ENCODE data around the gene COCH.

COCH gene

GRCh38 chr14:30874120-30874998 lies at the start of gene COCH:
TSS of gene COCH (plus strand) at chr14:30874559. CDS start at chr14:30874939, 380 bp downstream.
- TF ChIP-seq GATA1 (IDR thresholded peaks at IDR 0.05; ENCODE audit: low read depth, low read length) (no peak), POLR2A (IDR thresholded peaks at IDR 0.05; ENCODE audit: low read length) (no peak)
- DNase-seq: peak; percentile 70 to 75

GRCh38 chr14:30826070-30826469 lies 48.3 kb upstream of the COCH start:
- TF ChIP-seq GATA1 (IDR thresholded peaks at IDR 0.05; ENCODE audit: low read depth, low read length): no peak
- TF ChIP-seq POLR2A (IDR thresholded peaks at IDR 0.05; ENCODE audit: low read length): no peak

DNA sequence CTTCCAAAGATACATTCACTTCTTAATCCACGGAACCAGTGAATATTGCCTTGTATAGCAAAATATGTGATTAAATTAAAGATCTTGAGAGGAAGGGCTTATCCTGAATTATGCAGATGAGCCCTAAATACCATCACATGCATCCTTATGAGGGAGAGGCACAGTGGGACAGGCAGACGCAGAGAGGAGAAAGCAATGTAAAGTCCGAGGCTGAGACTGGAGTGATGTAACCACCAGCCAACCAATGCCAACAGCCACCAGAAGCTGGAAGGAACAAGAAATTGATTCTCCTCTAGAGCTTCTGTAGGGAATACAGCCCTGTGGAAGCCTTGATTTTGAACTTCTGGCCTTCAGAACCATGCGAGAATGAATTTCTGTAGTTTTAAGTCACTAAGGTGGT lies 44.5 kb upstream of the COCH start:
- DNase-seq: no peak
- no peak for TF ChIP-seq POLR2A (IDR thresholded peaks at IDR 0.05; ENCODE audit: low read length)
- TF ChIP-seq GATA1 (IDR thresholded peaks at IDR 0.05; ENCODE audit: low read depth, low read length): no peak

More at GRCh38 chr14:30826070-30826469, 48.3 kb upstream of the COCH start:
- peak; percentile 10 to 24 for DNase-seq

DNA sequence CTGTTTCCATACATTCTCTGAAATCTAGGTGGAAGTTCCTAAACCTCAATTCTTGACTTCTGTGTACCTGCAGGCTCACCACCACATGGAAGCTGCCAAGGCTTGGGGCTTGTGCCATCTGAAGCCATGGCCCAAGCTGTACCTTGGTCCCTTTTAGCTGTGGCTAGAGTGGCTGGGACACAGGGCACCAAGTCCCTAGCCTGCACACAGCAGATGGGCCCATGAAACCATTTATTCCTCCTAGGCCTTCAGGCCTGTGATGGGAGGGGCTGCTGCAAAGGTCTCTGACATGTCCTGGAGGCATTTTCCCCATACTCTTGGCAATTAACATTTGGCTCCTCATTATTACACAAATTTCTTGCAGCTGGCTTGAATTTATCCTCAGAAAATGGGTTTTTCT lies 40.0 kb upstream of the COCH start:
- DNase-seq: no peak
- TF ChIP-seq GATA1 (IDR thresholded peaks at IDR 0.05; ENCODE audit: low read depth, low read length): no peak
- no peak for TF ChIP-seq POLR2A (IDR thresholded peaks at IDR 0.05; ENCODE audit: low read length)

- DNase-seq: no peak
Observed at GRCh38 chr14:30838351-30838750, 36.0 kb upstream of the COCH start.

DNA sequence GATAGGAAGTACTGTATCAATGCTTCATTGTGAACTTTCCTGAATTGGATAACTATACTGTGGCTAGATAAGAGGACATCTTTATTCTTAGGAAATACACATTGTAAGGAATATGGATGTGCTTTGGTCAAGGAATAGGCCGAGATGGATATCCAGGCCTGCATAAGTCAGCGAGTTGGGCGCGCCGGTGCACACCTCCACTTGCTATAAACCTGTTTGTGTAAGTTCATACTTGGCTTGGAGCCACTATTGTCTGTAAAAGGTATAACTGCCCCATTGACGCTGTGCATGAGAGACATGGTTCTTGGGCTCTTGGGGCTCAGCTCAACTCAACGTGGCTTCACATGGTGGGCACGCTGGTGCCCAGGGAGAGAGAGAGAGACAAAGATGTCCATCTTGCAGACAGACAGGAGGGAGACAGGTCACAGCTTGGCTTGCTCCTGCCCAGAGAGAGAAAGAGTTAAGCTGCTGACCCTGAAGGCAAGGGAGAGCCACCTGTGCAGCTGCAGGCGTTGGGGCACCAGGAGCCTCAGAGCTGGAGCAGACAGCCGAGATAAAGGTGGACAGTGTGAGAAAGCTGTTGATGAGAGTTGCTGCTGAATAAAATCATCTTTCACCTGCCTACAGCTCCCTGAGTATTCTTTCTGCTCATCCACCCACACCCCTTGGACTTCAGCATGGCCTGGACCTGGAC lies 34.1 kb upstream of the COCH start:
- peak in 1 of 2 experiments; percentile 3 for DNase-seq
- TF ChIP-seq GATA1 (IDR thresholded peaks at IDR 0.05; ENCODE audit: low read depth, low read length): no peak
- no peak for TF ChIP-seq POLR2A (IDR thresholded peaks at IDR 0.05; ENCODE audit: low read length)

More at GRCh38 chr14:30838351-30838750, 36.0 kb upstream of the COCH start:
- TF ChIP-seq GATA1 (IDR thresholded peaks at IDR 0.05; ENCODE audit: low read depth, low read length): no peak
- no peak for TF ChIP-seq POLR2A (IDR thresholded peaks at IDR 0.05; ENCODE audit: low read length)

DNA sequence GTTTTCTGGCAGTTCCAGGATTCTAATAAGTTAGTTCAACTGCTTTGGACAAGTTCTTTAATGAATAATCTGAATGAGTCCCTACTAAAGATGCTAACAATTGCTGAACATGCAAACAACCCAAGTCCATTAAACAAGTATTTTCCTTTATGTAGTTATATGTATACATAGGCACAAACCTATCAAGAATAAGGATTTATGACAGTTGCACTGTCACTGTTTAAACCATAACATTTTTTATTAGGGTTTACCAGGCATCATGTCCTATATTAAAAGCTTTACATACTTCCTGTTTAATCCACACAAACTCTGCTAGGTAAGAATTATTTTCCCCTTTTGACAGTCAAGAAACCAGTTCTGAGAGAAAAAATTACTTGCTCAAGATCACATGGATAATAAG lies 31.9 kb upstream of the COCH start:
- TF ChIP-seq GATA1 (IDR thresholded peaks at IDR 0.05; ENCODE audit: low read depth, low read length) (no peak), POLR2A (IDR thresholded peaks at IDR 0.05; ENCODE audit: low read length) (no peak)
- no peak for DNase-seq

DNA sequence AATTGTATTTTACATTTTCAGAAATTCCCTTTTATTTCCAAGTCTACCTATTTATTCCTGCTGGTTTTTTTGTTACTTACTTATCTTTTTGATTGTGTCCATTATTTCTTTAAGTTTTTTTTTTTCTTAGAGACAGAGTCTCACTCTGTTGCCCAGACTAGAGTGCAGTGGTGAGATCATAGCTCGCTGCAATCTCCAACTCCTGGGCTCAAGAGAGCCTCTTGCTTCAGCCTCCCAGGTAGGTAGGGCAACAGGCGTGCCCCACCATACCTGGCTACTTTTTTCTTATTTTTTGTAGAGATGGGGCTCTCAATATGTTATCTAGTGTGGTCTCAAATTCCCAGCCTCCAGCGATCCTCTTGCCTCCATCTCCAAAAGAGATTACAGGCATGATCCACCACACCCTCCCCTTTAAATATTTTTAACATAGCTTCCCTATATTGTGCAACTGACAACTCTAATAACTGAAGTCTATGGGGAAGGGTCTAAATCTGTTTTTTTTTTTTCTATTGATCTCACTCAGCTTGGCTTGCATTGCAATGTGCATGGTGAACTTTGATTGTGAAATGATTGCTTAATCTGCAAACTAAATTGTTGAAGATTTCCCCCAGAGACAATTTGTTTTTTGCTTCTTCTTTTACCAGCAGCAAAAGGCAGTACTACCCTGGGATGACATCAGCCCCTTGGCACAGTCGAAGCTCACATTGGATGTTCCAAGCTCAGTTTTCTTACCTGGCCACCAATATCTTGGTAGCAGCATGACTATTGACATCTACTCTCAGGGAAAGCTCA lies 25.7 kb upstream of the COCH start:
- no peak for TF ChIP-seq POLR2A (IDR thresholded peaks at IDR 0.05; ENCODE audit: low read length)
- TF ChIP-seq GATA1 (IDR thresholded peaks at IDR 0.05; ENCODE audit: low read depth, low read length): no peak
- DNase-seq: no peak

GRCh38 chr14:30849354-30849753 lies 25.0 kb upstream of the COCH start:
- no peak for DNase-seq

GRCh38 chr14:30849983-30850382 lies 24.4 kb upstream of the COCH start:
- no peak for DNase-seq
- TF ChIP-seq POLR2A (IDR thresholded peaks at IDR 0.05; ENCODE audit: low read length): no peak
- TF ChIP-seq GATA1 (IDR thresholded peaks at IDR 0.05; ENCODE audit: low read depth, low read length): no peak

More at GRCh38 chr14:30849354-30849753, 25.0 kb upstream of the COCH start:
- no peak for TF ChIP-seq GATA1 (IDR thresholded peaks at IDR 0.05; ENCODE audit: low read depth, low read length)
- TF ChIP-seq POLR2A (IDR thresholded peaks at IDR 0.05; ENCODE audit: low read length): no peak

GRCh38 chr14:30853946-30854345 lies 20.4 kb upstream of the COCH start:
- TF ChIP-seq GATA1 (IDR thresholded peaks at IDR 0.05; ENCODE audit: low read depth, low read length) (no peak), POLR2A (IDR thresholded peaks at IDR 0.05; ENCODE audit: low read length) (no peak)
- no peak for DNase-seq

GRCh38 chr14:30854492-30854891 lies 19.9 kb upstream of the COCH start:
- no peak for DNase-seq
- no peak for TF ChIP-seq GATA1 (IDR thresholded peaks at IDR 0.05; ENCODE audit: low read depth, low read length)
- no peak for TF ChIP-seq POLR2A (IDR thresholded peaks at IDR 0.05; ENCODE audit: low read length)

DNA sequence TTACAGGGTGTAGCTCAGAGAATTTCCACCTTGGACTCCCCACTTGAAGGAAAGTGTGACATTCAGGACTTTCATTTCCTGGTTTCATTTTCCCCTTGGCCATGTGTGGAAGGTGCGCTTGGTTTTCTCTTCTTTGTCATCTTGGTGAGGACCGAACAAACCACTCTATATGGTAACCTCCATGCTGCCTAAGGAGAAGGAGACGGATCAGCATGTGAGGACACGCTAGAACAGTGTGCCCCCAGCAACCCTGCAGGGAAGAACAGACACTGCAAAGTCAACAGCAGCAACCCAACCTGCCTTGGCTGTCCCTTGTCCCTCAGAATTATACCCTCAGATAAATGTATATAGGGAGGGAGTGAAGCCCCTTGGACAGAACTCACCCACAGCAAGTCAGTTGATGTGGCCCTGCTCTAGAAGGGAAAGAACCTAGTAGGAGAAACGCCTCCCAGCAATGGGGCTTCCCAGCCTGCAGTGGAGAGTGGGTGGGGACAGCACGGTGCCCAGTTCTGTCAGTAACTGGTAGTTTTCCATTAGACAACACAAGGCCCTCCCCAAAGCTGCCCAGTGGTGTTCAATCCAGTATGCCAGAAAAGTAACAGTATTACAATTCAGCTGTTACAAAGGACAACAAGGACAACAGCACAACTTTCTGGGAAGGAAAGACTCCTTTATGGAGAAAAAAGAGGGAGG lies 18.9 kb upstream of the COCH start:
- TF ChIP-seq POLR2A (IDR thresholded peaks at IDR 0.05; ENCODE audit: low read length): no peak
- TF ChIP-seq GATA1 (IDR thresholded peaks at IDR 0.05; ENCODE audit: low read depth, low read length): no peak
- no peak for DNase-seq

Data from erythroblast (primary cell).